GM23248 (cell line): ENCODE results near the gene COX4I1. TPM values are rescaled to one million over a fixed set of nuclear protein-coding genes. Genes with fewer than 3 reads are reported as not detected.
A peak's percentile ranks its signal among the peaks of the same experiment; 100 is the strongest.

ENCODE experiments used
- DNase-seq: peaks from one replicate; pipeline ENCODE4 v3.0.0-alpha.2; 2015
- H2AFZ ChIP-seq: fragments of 200-600 bp; sonication (generic); 2 replicates; pipeline ENCODE4 v1.6.1; 2016; ENCODE audit warnings: antibody characterized with exemption
- H3F3A ChIP-seq: fragments of 200-600 bp; sonication (generic); 2 replicates; pipeline ENCODE4 v1.6.1; 2016; ENCODE audit warnings: mild to moderate bottlenecking, antibody characterized with exemption, mixed run types; ENCODE audit not compliant: insufficient read depth
- H3K27ac ChIP-seq: fragments of 200-600 bp; sonication (generic); 2 replicates; pipeline ENCODE4 v1.5.1; 2016; ENCODE audit warnings: mild to moderate bottlenecking
- H3K27me3 ChIP-seq: fragments of 200-600 bp; sonication (generic); replicated peaks from 2 replicates; pipeline ENCODE4 v1.6.1; 2016; ENCODE audit warnings: mild to moderate bottlenecking; ENCODE audit not compliant: insufficient read depth
- H3K36me3 ChIP-seq: fragments of 200-600 bp; sonication (generic); 2 replicates; pipeline ENCODE4 v1.6.1; 2016; ENCODE audit warnings: low read depth, mild to moderate bottlenecking
- H3K4me1 ChIP-seq: fragments of 200-600 bp; sonication (generic); 2 replicates; pipeline ENCODE4 v1.6.1; 2016; ENCODE audit warnings: mild to moderate bottlenecking; ENCODE audit not compliant: insufficient read depth
- H3K4me2 ChIP-seq: fragments of 200-600 bp; sonication (generic); one replicate; pipeline ENCODE4 v1.6.1; 2016; ENCODE audit warnings: mild to moderate bottlenecking; ENCODE audit not compliant: unreplicated experiment
- H3K4me3 ChIP-seq: fragments of 200-600 bp; sonication (generic); 2 replicates; pipeline ENCODE4 v1.5.1; 2016; ENCODE audit warnings: mild to moderate bottlenecking
- H3K79me2 ChIP-seq: fragments of 200-600 bp; sonication (generic); 2 replicates; pipeline ENCODE4 v1.6.1; 2016; ENCODE audit warnings: mild to moderate bottlenecking; ENCODE audit not compliant: insufficient read depth
- H3K9ac ChIP-seq: fragments of 200-600 bp; sonication (generic); 2 replicates; pipeline ENCODE4 v1.6.1; 2016; ENCODE audit warnings: mild to moderate bottlenecking
- H3K9me2 ChIP-seq: fragments of 200-600 bp; sonication (generic); 2 replicates; pipeline ENCODE4 v1.6.1; 2016; ENCODE audit warnings: mixed run types, mild to moderate bottlenecking, moderate library complexity; ENCODE audit not compliant: insufficient read depth
- H3K9me3 ChIP-seq: fragments of 200-600 bp; sonication (generic); one replicate; pipeline ENCODE4 v1.6.1; 2017; ENCODE audit warnings: low read depth
- H4K20me1 ChIP-seq: fragments of 200-600 bp; sonication (generic); 2 replicates; pipeline ENCODE4 v1.6.0; 2016; ENCODE audit not compliant: insufficient read depth
- EZH2 ChIP-seq: fragments of 200-600 bp; sonication (generic); IDR thresholded peaks from 2 replicates; pipeline ENCODE4 v1.6.1; 2018; ENCODE audit warnings: antibody characterized with exemption, mild to moderate bottlenecking; ENCODE audit not compliant: insufficient read depth, poor library complexity, severe bottlenecking
- EZH2phosphoT487 ChIP-seq: fragments of 200-600 bp; sonication (generic); IDR thresholded peaks from 2 replicates; pipeline ENCODE4 v1.6.1; 2018; ENCODE audit warnings: antibody characterized with exemption, moderate library complexity, mild to moderate bottlenecking, low read depth; ENCODE audit not compliant: insufficient read depth
- WGBS, 2 experiments: methylation state at CpG; one replicate each; pipeline ENCODE4 v1.1.6; 2015 to 2017; ENCODE audit warnings: low lambda C conversion rate in 2 of 2, low coverage in 1 of 2; ENCODE audit errors: missing lambda C conversion rate in 2 of 2; 5-methylcytosine and 5-hydroxymethylcytosine counted together
- in situ Hi-C: fragments of 300-500 bp; cut with MboI; formaldehyde crosslinking; loops from 2 replicates; pipeline ENCODE4 v1.15.0; 2020
- polyA plus RNA-seq: library from polyadenylated mRNA; unstranded; fragments of >200 nt; fragmentation: Nextera tagmentation; extraction: Ambion mirVana; gene quantifications from 2 replicates; pipeline ENCODE4 v1.2.1, GENCODE V29; 2016
- total RNA-seq: library from RNA; depleted of rRNA; stranded (reverse); fragments of >200 nt; shearing (Covaris generic); gene quantifications from 2 replicates; pipeline ENCODE4 v1.2.3, GENCODE V29; 2014

The COX4I1 gene
- total and polyA plus RNA-seq, 2 experiments from 2014 or later, result 390 to 566 TPM

GRCh38 chr16:85762970-85763369 is 36.5 kb upstream of the COX4I1 start:
- H3F3A ChIP-seq, result peaks cover 7% of the 10 kb centered on the region
- WGBS, 2 experiments, result 68 to 78% methylated on average over 9 to 12 of the region's 12 CpGs
- H3K79me2 ChIP-seq, result no peaks in the 10 kb centered on the region
- H3K9me3 ChIP-seq, result no peaks in the 10 kb centered on the region
- no peak overlapping the region for H3K4me2 ChIP-seq
- H2AFZ ChIP-seq, result no peak overlapping the region
- TF ChIP-seq EZH2phosphoT487, result no peak
- TF ChIP-seq EZH2, result no peak
- H3K27ac ChIP-seq, result no peak overlapping the region
- H3K36me3 ChIP-seq, result no peaks in the 10 kb centered on the region
- 0 out of 2 replicates have a peak, but pooled peaks cover 6% of the 10 kb centered on the region for H3K27me3 ChIP-seq
- no peak for DNase-seq
- in situ Hi-C loops, result no loop called here
- no peak overlapping the region for H3K9ac ChIP-seq
- peaks cover 8% of the 10 kb centered on the region for H3K4me1 ChIP-seq
- no peaks in the 10 kb centered on the region for H3K9me2 ChIP-seq
- H3K4me3 ChIP-seq, result no peak overlapping the region
- H4K20me1 ChIP-seq, result no peaks in the 10 kb centered on the region

- TF ChIP-seq EZH2phosphoT487 (no peak), EZH2 (no peak)
- H3K36me3 ChIP-seq, result no peaks in the 10 kb centered on the region
- no peaks in the 10 kb centered on the region for H4K20me1 ChIP-seq
- in situ Hi-C loops, result no loop called here
- H3K4me2 ChIP-seq, result no peak overlapping the region
- no peak overlapping the region for H3K27ac ChIP-seq
- 0 out of 2 replicates have a peak, but pooled peaks cover 6% of the 10 kb centered on the region for H3K27me3 ChIP-seq
- H2AFZ ChIP-seq, result no peak overlapping the region
- H3K9me3 ChIP-seq, result no peaks in the 10 kb centered on the region
- H3K4me3 ChIP-seq, result no peak overlapping the region
- H3F3A ChIP-seq, result peaks cover 6% of the 10 kb centered on the region; the same call in 1 of the 2 replicates
- H3K79me2 ChIP-seq, result no peaks in the 10 kb centered on the region
- no peaks in the 10 kb centered on the region for H3K9me2 ChIP-seq
- 91 to 94% methylated on average over 2 of the region's 2 CpGs for WGBS, 2 experiments
- H3K4me1 ChIP-seq, result peaks cover 12% of the 10 kb centered on the region
- H3K9ac ChIP-seq, result no peak overlapping the region
- DNase-seq, result no peak
These were observed 35.9 kb upstream of the COX4I1 start for GRCh38 chr16:85763616-85764015.

GRCh38 chr16:85765211-85765610 is 34.3 kb upstream of the COX4I1 start:
- Histone ChIP-seq H3K4me1 (peaks cover 12% of the 10 kb centered on the region), H3K4me3 (no peak overlapping the region), H3K4me2 (no peak overlapping the region), H4K20me1 (no peaks in the 10 kb centered on the region), H3K79me2 (no peaks in the 10 kb centered on the region), H3K9me3 (no peaks in the 10 kb centered on the region), H2AFZ (no peak overlapping the region), H3K27me3 (0 out of 2 replicates have a peak, but pooled peaks cover 6% of the 10 kb centered on the region), H3F3A (peaks cover 6% of the 10 kb centered on the region; the same call in 1 of the 2 replicates), H3K27ac (no peak overlapping the region), H3K36me3 (no peaks in the 10 kb centered on the region), H3K9ac (no peak overlapping the region), H3K9me2 (no peaks in the 10 kb centered on the region)
- WGBS, 2 experiments, result 64 to 66% methylated on average over 8 of the region's 8 CpGs
- in situ Hi-C loops, result no loop called here
- DNase-seq, result no peak
- no peak for TF ChIP-seq EZH2
- TF ChIP-seq EZH2phosphoT487, result no peak

- Histone ChIP-seq H3K4me1 (peaks cover 12% of the 10 kb centered on the region), H3K27me3 (0 out of 2 replicates have a peak, but pooled peaks cover 5% of the 10 kb centered on the region), H3K36me3 (no peaks in the 10 kb centered on the region), H3K9me2 (no peaks in the 10 kb centered on the region), H3K9ac (no peak overlapping the region), H4K20me1 (no peaks in the 10 kb centered on the region), H3K9me3 (no peaks in the 10 kb centered on the region), H3K4me2 (no peak overlapping the region), H3K4me3 (no peak overlapping the region), H3F3A (peaks cover 6% of the 10 kb centered on the region; the same call in 1 of the 2 replicates), H3K79me2 (no peaks in the 10 kb centered on the region), H2AFZ (no peak overlapping the region), H3K27ac (no peak overlapping the region)
- in situ Hi-C loops, result no loop called here
- no peak for TF ChIP-seq EZH2phosphoT487
- TF ChIP-seq EZH2, result no peak
- DNase-seq, result no peak
- 77 to 81% methylated on average over 6 to 8 of the region's 8 CpGs for WGBS, 2 experiments
These were observed 33.7 kb upstream of the COX4I1 start for GRCh38 chr16:85765767-85766166.

GRCh38 chr16:85767531-85767930 is 32.0 kb upstream of the COX4I1 start:
- in situ Hi-C loops, result no loop called here
- Histone ChIP-seq H2AFZ (peak overlapping the region; percentile 69), H3K27me3 (no peaks in the 10 kb centered on the region), H3K27ac (peak overlapping the region; percentile 69), H3F3A (peaks cover 6% of the 10 kb centered on the region; the same call in 1 of the 2 replicates), H3K36me3 (no peaks in the 10 kb centered on the region), H3K9me2 (no peaks in the 10 kb centered on the region), H3K4me3 (peak overlapping the region; percentile 28; the same call in 1 of the 2 replicates), H4K20me1 (no peaks in the 10 kb centered on the region), H3K9ac (peak overlapping the region; percentile 59), H3K4me1 (peaks cover 12% of the 10 kb centered on the region), H3K9me3 (no peaks in the 10 kb centered on the region), H3K4me2 (peak overlapping the region; percentile 57), H3K79me2 (no peaks in the 10 kb centered on the region)
- TF ChIP-seq EZH2phosphoT487 (no peak), EZH2 (no peak)
- DNase-seq, result peak; percentile 96
- 5 to 10% methylated on average over 8 of the region's 8 CpGs for WGBS, 2 experiments
